Body of pancreas (tissue), 4 donors: ENCODE results near the gene STMP1. TPM values are rescaled to one million over a fixed set of nuclear protein-coding genes. Genes with fewer than 3 reads are reported as not detected.

Source experiments
- ATAC-seq: fragments of 150-250 bp; one replicate; pipeline ENCODE4 v1.9.1; 2016
- DNase-seq, 4 donors: peaks; one replicate each; pipeline ENCODE4 v3.0.0-alpha.2; 2019
- H3K27ac ChIP-seq, 4 donors: fragments of 200-600 bp; sonication (generic); 1 replicate in 3 of 4; 2 replicates in 1 of 4; pipeline versions ENCODE4 v1.5.1 to v1.6.1; 2016 to 2019; ENCODE audit warnings: mild to moderate bottlenecking in 1 of 4, mixed read lengths in 1 of 4, moderate library complexity in 1 of 4
- H3K27me3 ChIP-seq, 2 donors: fragments of 200-600 bp; sonication (generic); one replicate each; pipeline ENCODE4 v1.6.0; 2016; ENCODE audit warnings: mild to moderate bottlenecking in 1 of 2
- H3K36me3 ChIP-seq, 2 donors: fragments of 200-600 bp; sonication (generic); replicated peaks in 1 of 2; 2 replicates each; pipeline ENCODE4 v1.5.1; 2016; ENCODE audit warnings: low read depth in 2 of 2; ENCODE audit not compliant: insufficient read depth in 1 of 2
- H3K4me1 ChIP-seq: fragments of 200-600 bp; sonication (generic); one replicate; pipeline ENCODE4 v1.6.0; 2016
- H3K4me3 ChIP-seq, 2 donors: fragments of 200-600 bp; sonication (generic); 1 replicate in 1 of 2; 2 replicates in 1 of 2; pipeline ENCODE4 v1.5.1; 2016 to 2019
- H3K9me3 ChIP-seq, 3 donors: fragments of 200-600 bp; sonication (generic); 1 replicate in 2 of 3; 2 replicates in 1 of 3; pipeline ENCODE4 v1.5.1; 2016
- POLR2A ChIP-seq, 3 donors: fragments of 450-650 bp; IDR thresholded peaks; one replicate each; pipeline ENCODE4 v1.6.1; 2016; ENCODE audit warnings: antibody characterized with exemption in 3 of 3, mild to moderate bottlenecking in 2 of 3
- WGBS, 2 donors: methylation state at CpG; one replicate each; pipeline ENCODE4 v1.1.5; 2017; 5-methylcytosine and 5-hydroxymethylcytosine counted together
- intact Hi-C: fragments of 100-400 bp; cut with DNase I; formaldehyde crosslinking; loops from one replicate; pipeline ENCODE4 v1.15.1; 2023
- total RNA-seq, 2 donors: library from RNA; depleted of rRNA; stranded (reverse); fragments of >200 nt; gene quantifications; one replicate each; pipeline ENCODE4 v1.1.0, GENCODE V29; 2016
- TF ChIP-seq, protein P1 (sequence below), 7 experiments: fragments of 450-650 bp in 4 of 7; fragments of 200-600 bp in 3 of 7; sonication (generic) in 3 of 7; IDR thresholded peaks; one replicate each; pipeline ENCODE4 v1.5.1; 2016 to 2019; ENCODE audit warnings: antibody characterized with exemption in 7 of 7

STMP1 gene
- total RNA-seq, 2 donors from 2014 or later: 10.5 to 15.6 TPM

DNA sequence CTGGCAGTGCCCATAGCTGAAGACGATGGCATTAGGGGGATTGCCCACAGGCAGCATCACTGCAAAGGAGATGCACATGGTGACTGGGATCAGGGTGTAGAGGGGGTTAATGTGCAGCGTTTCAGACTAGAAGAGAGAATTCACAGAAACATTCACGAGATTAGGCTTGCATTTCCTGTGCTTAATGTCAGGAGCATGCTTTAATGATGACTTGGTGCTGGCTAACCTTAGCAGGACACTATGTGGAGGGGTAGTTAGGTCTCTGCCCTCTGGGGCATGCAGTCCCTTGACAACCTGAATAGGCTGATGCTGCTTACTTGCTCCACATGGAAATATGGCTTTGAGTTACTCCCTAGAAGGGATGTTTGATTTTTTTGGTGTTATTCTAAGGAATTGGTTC, 21.8 kb downstream of the STMP1 start:
- H3K36me3 ChIP-seq: no peaks in the 10 kb centered on the region
- H3K4me3 ChIP-seq: no peak overlapping the region
- WGBS, 2 donors: 68 to 73% methylated on average over 3 of the region's 3 CpGs
- peaks cover 2% of the 10 kb centered on the region for H3K4me1 ChIP-seq
- TF ChIP-seq, protein P1, sequence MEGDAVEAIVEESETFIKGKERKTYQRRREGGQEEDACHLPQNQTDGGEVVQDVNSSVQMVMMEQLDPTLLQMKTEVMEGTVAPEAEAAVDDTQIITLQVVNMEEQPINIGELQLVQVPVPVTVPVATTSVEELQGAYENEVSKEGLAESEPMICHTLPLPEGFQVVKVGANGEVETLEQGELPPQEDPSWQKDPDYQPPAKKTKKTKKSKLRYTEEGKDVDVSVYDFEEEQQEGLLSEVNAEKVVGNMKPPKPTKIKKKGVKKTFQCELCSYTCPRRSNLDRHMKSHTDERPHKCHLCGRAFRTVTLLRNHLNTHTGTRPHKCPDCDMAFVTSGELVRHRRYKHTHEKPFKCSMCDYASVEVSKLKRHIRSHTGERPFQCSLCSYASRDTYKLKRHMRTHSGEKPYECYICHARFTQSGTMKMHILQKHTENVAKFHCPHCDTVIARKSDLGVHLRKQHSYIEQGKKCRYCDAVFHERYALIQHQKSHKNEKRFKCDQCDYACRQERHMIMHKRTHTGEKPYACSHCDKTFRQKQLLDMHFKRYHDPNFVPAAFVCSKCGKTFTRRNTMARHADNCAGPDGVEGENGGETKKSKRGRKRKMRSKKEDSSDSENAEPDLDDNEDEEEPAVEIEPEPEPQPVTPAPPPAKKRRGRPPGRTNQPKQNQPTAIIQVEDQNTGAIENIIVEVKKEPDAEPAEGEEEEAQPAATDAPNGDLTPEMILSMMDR (IDR thresholded peaks at IDR 0.05): no peak
- no peak for TF ChIP-seq POLR2A (IDR thresholded peaks at IDR 0.05)
- H3K9me3 ChIP-seq: no peaks in the 10 kb centered on the region
- DNase-seq: no peak
- intact Hi-C loops: no loop called here
- ATAC-seq: no peak
- H3K27ac ChIP-seq: no peak overlapping the region
- no peaks in the 10 kb centered on the region for H3K27me3 ChIP-seq

DNA sequence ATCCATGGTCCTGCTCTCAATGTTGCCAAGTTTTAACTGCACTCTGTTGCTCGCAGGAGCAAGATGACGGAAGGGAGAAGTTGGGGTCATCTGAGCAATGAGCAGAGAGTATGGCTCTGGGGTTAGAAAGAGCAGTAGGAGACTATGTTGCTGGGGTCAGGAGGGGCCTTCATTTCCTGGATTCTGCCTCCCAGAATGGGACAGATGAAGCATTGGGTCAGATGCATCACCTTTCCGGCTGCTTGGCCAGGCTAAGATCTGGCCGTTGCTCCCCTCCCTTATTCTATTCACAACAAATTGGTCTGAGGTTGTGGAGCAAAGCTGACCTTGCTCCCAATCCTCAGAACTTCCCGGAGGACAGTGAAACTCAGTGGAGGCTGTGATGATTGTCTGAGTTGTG, 22.4 kb downstream of the STMP1 start:
- TF ChIP-seq POLR2A (IDR thresholded peaks at IDR 0.05): no peak
- TF ChIP-seq, protein P1 (IDR thresholded peaks at IDR 0.05): no peak
- DNase-seq (no peak), ATAC-seq (no peak)
- Histone ChIP-seq H3K27ac (no peak overlapping the region), H3K27me3 (no peaks in the 10 kb centered on the region), H3K9me3 (no peaks in the 10 kb centered on the region), H3K4me3 (no peak overlapping the region), H3K4me1 (no peaks in the 10 kb centered on the region), H3K36me3 (no peaks in the 10 kb centered on the region)
- WGBS, 2 donors: 83 to 93% methylated on average over 5 of the region's 5 CpGs
- intact Hi-C loops: no loop called here

DNA sequence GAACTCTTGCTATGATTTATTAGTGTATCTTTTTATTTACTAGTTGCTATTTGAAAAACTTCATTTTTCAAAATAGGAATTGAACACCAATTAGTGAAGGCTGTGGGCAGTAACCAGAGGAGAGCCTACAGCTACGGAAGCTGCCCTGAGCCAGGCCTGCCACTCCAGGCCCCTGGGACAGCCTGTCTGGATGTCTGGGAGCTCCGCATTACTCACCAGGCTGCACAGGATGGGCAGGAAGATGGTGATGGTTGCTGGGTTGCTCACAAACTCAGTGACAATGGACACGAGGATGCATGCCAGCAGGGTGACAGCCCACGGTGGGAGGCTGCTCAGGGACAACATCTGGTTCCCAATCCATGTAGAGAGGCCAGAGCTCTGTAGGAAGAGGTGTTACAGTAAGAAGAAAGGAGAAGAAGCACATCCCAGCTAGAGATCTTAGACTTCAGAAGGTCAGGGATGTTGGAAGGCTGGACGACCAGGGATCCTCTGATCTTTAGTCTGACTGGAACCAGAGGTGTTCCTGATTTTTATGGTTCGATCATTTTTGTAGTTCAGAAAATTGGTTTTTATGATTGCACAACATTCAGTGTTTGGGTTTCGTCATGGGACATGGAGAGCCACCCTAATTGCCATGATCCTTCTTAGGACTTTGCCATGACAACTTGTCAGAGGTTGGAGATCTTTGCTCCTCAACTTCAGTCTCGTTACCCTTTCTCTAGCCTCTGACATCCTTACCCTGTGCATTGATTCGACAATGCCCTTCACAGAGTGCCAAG, 23.2 kb downstream of the STMP1 start:
- H3K36me3 ChIP-seq: no peaks in the 10 kb centered on the region
- no peak overlapping the region for H3K27ac ChIP-seq
- ATAC-seq (no peak), DNase-seq (no peak)
- no peaks in the 10 kb centered on the region for H3K4me1 ChIP-seq
- H3K9me3 ChIP-seq: no peaks in the 10 kb centered on the region
- no peaks in the 10 kb centered on the region for H3K27me3 ChIP-seq
- H3K4me3 ChIP-seq: no peak overlapping the region
- intact Hi-C loops: no loop called here
- TF ChIP-seq, protein P1 (IDR thresholded peaks at IDR 0.05): no peak
- no peak for TF ChIP-seq POLR2A (IDR thresholded peaks at IDR 0.05)
- 81 to 85% methylated on average over 8 to 9 of the region's 9 CpGs for WGBS, 2 donors

DNA sequence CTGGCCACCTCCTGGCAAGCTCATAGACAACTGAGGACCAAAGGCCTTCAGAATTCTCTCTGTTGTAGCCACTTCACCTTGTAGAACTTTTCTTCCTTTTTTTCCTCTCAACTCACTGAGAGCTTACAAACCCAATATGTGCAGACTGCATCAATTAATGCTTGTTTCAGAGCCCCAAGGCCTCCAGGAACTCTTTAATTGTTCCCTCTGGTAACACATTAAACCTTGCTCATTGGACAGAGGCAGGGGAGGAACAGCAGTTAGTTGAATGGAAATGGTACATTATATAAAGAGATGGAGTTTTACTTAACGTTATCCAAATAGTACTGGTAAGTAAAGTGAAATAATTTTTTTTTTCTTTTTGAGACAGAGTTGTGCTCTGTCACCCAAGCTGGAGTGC, 25.2 kb downstream of the STMP1 start:
- H3K36me3 ChIP-seq: peaks cover 0 to 1% of the 10 kb centered on the region in 2 donors
- DNase-seq (no peak), ATAC-seq (no peak)
- no peaks in the 10 kb centered on the region for H3K9me3 ChIP-seq
- H3K27ac ChIP-seq: no peak overlapping the region
- intact Hi-C loops: no loop called here
- no peak overlapping the region for H3K4me3 ChIP-seq
- no peak for TF ChIP-seq POLR2A (IDR thresholded peaks at IDR 0.05)
- TF ChIP-seq, protein P1 (IDR thresholded peaks at IDR 0.05): no peak
- no peaks in the 10 kb centered on the region for H3K4me1 ChIP-seq
- WGBS, 2 donors: 0 to 31% methylated on average over 1 of the region's 1 CpG
- no peaks in the 10 kb centered on the region for H3K27me3 ChIP-seq

DNA sequence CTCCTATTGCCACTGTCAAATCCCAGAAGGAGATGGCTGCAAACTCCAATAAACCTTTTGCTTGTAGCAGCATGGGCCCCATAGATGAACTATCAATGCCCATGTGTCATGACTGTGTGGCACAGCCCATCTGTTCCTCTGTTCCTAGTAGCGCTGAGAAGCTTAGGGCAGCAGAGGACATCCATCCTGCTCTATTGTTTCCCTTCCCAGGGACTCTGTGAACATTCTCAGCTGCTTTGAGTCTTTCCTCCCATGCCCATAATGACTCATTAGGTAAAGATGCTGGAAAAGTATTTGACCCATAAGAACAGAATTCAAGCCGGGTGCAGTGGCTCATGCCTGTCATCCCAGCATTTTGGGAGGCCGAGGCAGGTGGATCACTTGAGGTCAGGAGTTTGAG, 28.3 kb downstream of the STMP1 start:
- TF ChIP-seq, protein P1 (IDR thresholded peaks at IDR 0.05): no peak
- TF ChIP-seq POLR2A (IDR thresholded peaks at IDR 0.05): no peak
- no peak overlapping the region for H3K4me3 ChIP-seq
- no peaks in the 10 kb centered on the region for H3K27me3 ChIP-seq
- no peaks in the 10 kb centered on the region for H3K9me3 ChIP-seq
- intact Hi-C loops: no loop called here
- no peak overlapping the region for H3K27ac ChIP-seq
- no peak for ATAC-seq
- peaks cover 0 to 1% of the 10 kb centered on the region in 2 donors for H3K36me3 ChIP-seq
- no peaks in the 10 kb centered on the region for H3K4me1 ChIP-seq
- 94 to 97% methylated on average over 3 of the region's 3 CpGs for WGBS, 2 donors
- no peak for DNase-seq
